Fibroblast of lung (primary cell): ENCODE results near the gene SLPI. TPM values are rescaled to one million over a fixed set of nuclear protein-coding genes. Genes with fewer than 3 reads are reported as not detected.

Experiments used
- DNase-seq, 2 donors: peaks; one replicate each; pipeline versions ENCODE4 v3.0.0 to v3.0.0-alpha.2; 2010; ENCODE audit warnings: low read depth in 2 of 2
- H2AFZ ChIP-seq: 2 replicates; pipeline ENCODE4 v1.5.1; 2012; ENCODE audit warnings: low read length, control low read depth, inconsistent platforms
- H3K27ac ChIP-seq: 2 replicates; pipeline ENCODE4 v1.5.1; 2011; ENCODE audit warnings: low read length, control low read depth; ENCODE audit not compliant: insufficient read depth
- H3K27me3 ChIP-seq: 2 replicates; pipeline ENCODE4 v1.5.1; 2011; ENCODE audit warnings: mild to moderate bottlenecking, low read length; ENCODE audit not compliant: control insufficient read depth, insufficient read depth
- H3K36me3 ChIP-seq: 2 replicates; pipeline ENCODE4 v1.5.1; 2011; ENCODE audit warnings: low read length; ENCODE audit not compliant: control insufficient read depth, insufficient read depth
- H3K4me1 ChIP-seq: 2 replicates; pipeline ENCODE4 v1.5.1; 2011; ENCODE audit warnings: low read length; ENCODE audit not compliant: control insufficient read depth, insufficient read depth; ENCODE audit errors: extremely low read depth
- H3K4me2 ChIP-seq: 2 replicates; pipeline ENCODE4 v1.5.1; 2011; ENCODE audit warnings: low read length, control low read depth; ENCODE audit not compliant: insufficient read depth; ENCODE audit errors: extremely low read depth
- H3K4me3 ChIP-seq, 4 experiments: fragments of 200-600 bp in 1 of 4; sonication (generic) in 1 of 4; replicated peaks in 1 of 4; 2 replicates each; pipeline ENCODE4 v1.5.1; 2011 to 2016; ENCODE audit warnings: low read length in 4 of 4, low read depth in 3 of 4, mild to moderate bottlenecking in 3 of 4, control low read depth in 2 of 4, inconsistent platforms in 1 of 4, mixed read lengths in 1 of 4; ENCODE audit not compliant: insufficient read depth in 1 of 4; ENCODE audit errors: control extremely low read depth in 1 of 4
- H3K79me2 ChIP-seq: 2 replicates; pipeline ENCODE4 v1.5.1; 2012; ENCODE audit warnings: mild to moderate bottlenecking, low read length, inconsistent platforms; ENCODE audit not compliant: control insufficient read depth, insufficient read depth
- H3K9ac ChIP-seq: 2 replicates; pipeline ENCODE4 v1.5.1; 2011; ENCODE audit warnings: mild to moderate bottlenecking, low read length, control low read depth; ENCODE audit not compliant: insufficient read depth
- H3K9me3 ChIP-seq: 2 replicates; pipeline ENCODE4 v1.5.1; 2012; ENCODE audit warnings: low read depth, low read length; ENCODE audit not compliant: control insufficient read depth, insufficient read depth
- H4K20me1 ChIP-seq: 2 replicates; pipeline ENCODE4 v1.5.1; 2011; ENCODE audit warnings: low read length; ENCODE audit not compliant: control insufficient read depth, insufficient read depth; ENCODE audit errors: extremely low read depth
- EZH2 ChIP-seq: IDR thresholded peaks from 2 replicates; pipeline ENCODE4 v1.5.1; 2012; ENCODE audit warnings: low read length, control low read depth, mild to moderate bottlenecking; ENCODE audit errors: missing control alignments
- polyA plus RNA-seq, 2 donors: library from polyadenylated mRNA; depleted of rRNA in 1 of 2; stranded (reverse) in 1 of 2; unstranded in 1 of 2; fragments of >200 nt; gene quantifications; 2 replicates each; pipeline ENCODE4 v1.2.1, GENCODE V29; 2011 to 2012; ENCODE audit warnings: missing spikeins in 1 of 2
- total RNA-seq: library from RNA; depleted of rRNA; stranded (reverse); fragments of >200 nt; gene quantifications from 2 replicates; pipeline ENCODE4 v1.2.1, GENCODE V29; 2014
- TF ChIP-seq, protein P1 (sequence below), 2 donors: IDR thresholded peaks in 1 of 2; conservative IDR thresholded peaks in 1 of 2; 1 replicate in 1 of 2; 2 replicates in 1 of 2; pipeline ENCODE4 v1.5.1; 2011 to 2012; ENCODE audit warnings: low read length in 2 of 2, control low read depth in 1 of 2, inconsistent platforms in 1 of 2, low read depth in 1 of 2, mild to moderate bottlenecking in 1 of 2

Gene SLPI
- total and polyA plus RNA-seq, 2 donors (not counting 1 experiment from before 2014, with no cell fraction given), result 0.17 to 3.7 TPM

GRCh38 chr20:45279992-45280391 is 25.6 kb upstream of the SLPI start:
- Histone ChIP-seq H3K4me1 (no peaks in the 10 kb centered on the region), H3K27ac (no peak overlapping the region), H3K4me2 (no peak overlapping the region), H4K20me1 (no peaks in the 10 kb centered on the region), H2AFZ (no peak overlapping the region), H3K9ac (no peak overlapping the region), H3K27me3 (peaks cover 7% of the 10 kb centered on the region), H3K9me3 (no peaks in the 10 kb centered on the region), H3K4me3 (no peak overlapping the region), H3K79me2 (no peaks in the 10 kb centered on the region), H3K36me3 (no peaks in the 10 kb centered on the region)
- DNase-seq, result no peak
- TF ChIP-seq, protein P1, sequence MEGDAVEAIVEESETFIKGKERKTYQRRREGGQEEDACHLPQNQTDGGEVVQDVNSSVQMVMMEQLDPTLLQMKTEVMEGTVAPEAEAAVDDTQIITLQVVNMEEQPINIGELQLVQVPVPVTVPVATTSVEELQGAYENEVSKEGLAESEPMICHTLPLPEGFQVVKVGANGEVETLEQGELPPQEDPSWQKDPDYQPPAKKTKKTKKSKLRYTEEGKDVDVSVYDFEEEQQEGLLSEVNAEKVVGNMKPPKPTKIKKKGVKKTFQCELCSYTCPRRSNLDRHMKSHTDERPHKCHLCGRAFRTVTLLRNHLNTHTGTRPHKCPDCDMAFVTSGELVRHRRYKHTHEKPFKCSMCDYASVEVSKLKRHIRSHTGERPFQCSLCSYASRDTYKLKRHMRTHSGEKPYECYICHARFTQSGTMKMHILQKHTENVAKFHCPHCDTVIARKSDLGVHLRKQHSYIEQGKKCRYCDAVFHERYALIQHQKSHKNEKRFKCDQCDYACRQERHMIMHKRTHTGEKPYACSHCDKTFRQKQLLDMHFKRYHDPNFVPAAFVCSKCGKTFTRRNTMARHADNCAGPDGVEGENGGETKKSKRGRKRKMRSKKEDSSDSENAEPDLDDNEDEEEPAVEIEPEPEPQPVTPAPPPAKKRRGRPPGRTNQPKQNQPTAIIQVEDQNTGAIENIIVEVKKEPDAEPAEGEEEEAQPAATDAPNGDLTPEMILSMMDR (conservative IDR thresholded peaks at IDR 0.05 in 1 of 2, IDR thresholded peaks at IDR 0.05 in 1 of 2; ENCODE audit: low read depth in 1 of 2, low read length in 2 of 2), result no peak
- TF ChIP-seq EZH2, result no peak

DNA sequence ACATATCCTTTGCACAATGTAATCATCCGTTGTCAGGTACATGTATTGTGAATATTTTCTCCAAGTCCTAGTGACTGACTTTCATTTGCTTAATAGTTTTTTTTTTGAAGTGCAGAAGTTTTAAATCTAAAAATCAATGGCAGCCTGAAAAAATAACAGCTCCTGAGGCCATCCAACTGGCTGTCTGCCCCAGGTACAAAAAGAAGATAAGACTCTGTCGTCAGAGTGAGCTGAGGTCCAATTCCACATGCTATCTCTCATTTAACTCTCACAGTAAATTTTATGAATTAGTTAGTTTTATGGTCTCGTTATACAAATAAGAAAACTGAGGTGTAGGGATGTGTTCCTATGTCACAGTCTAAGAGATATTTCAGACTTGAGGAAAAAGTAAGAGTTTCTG is 21.0 kb upstream of the SLPI start:
- H3K4me1 ChIP-seq, result no peaks in the 10 kb centered on the region
- no peaks in the 10 kb centered on the region for H3K79me2 ChIP-seq
- H3K36me3 ChIP-seq, result no peaks in the 10 kb centered on the region
- peaks cover 12% of the 10 kb centered on the region for H3K27me3 ChIP-seq
- no peaks in the 10 kb centered on the region for H3K9me3 ChIP-seq
- H3K4me2 ChIP-seq, result no peak overlapping the region
- H2AFZ ChIP-seq, result no peak overlapping the region
- no peaks in the 10 kb centered on the region for H4K20me1 ChIP-seq
- H3K4me3 ChIP-seq, result no peak overlapping the region
- H3K27ac ChIP-seq, result no peak overlapping the region
- H3K9ac ChIP-seq, result no peak overlapping the region
- DNase-seq, result no peak
- no peak for TF ChIP-seq EZH2
- TF ChIP-seq, protein P1 (conservative IDR thresholded peaks at IDR 0.05 in 1 of 2, IDR thresholded peaks at IDR 0.05 in 1 of 2; ENCODE audit: low read depth in 1 of 2, low read length in 2 of 2), result no peak

GRCh38 chr20:45269754-45270270 is 15.4 kb upstream of the SLPI start:
- H3K4me2 ChIP-seq, result no peak overlapping the region
- H2AFZ ChIP-seq, result no peak overlapping the region
- no peak overlapping the region for H3K27ac ChIP-seq
- peaks cover 12% of the 10 kb centered on the region for H3K27me3 ChIP-seq
- DNase-seq, result no peak
- no peaks in the 10 kb centered on the region for H3K9me3 ChIP-seq
- H3K4me1 ChIP-seq, result no peaks in the 10 kb centered on the region
- H3K4me3 ChIP-seq, result no peak overlapping the region
- no peaks in the 10 kb centered on the region for H3K79me2 ChIP-seq
- no peaks in the 10 kb centered on the region for H3K36me3 ChIP-seq
- no peak overlapping the region for H3K9ac ChIP-seq
- TF ChIP-seq, protein P1 (conservative IDR thresholded peaks at IDR 0.05 in 1 of 2, IDR thresholded peaks at IDR 0.05 in 1 of 2; ENCODE audit: low read depth in 1 of 2, low read length in 2 of 2), result no peak
- TF ChIP-seq EZH2, result no peak
- no peaks in the 10 kb centered on the region for H4K20me1 ChIP-seq
